ENCODE measurements around the gene NANOS1.

NANOS1 gene

GRCh38 chr10:119061926-119062325 is 32.4 kb downstream of the NANOS1 start:
- DNase-seq: no peak

GRCh38 chr10:119070395-119071165 is 41.1 kb downstream of the NANOS1 start:
- no peak for DNase-seq

- no peak for DNase-seq
Measured at GRCh38 chr10:119073584-119073983, 44.1 kb downstream of the NANOS1 start.

- no peak for DNase-seq
Measured at GRCh38 chr10:119078422-119079179, 49.1 kb downstream of the NANOS1 start.

- DNase-seq: peak; percentile 73 to 83
Measured at GRCh38 chr10:119079599-119080520, 50.3 kb downstream of the NANOS1 start.

- peak; percentile 93 to 96 for DNase-seq
Measured at GRCh38 chr10:119080521-119081259, 51.2 kb downstream of the NANOS1 start, which contains the start of gene EIF3A. Gene EIF3A, minus strand, starts transcription at chr10:119080817. Its CDS starts 141 bp downstream, at chr10:119080676.

All from activated T-cell treated with anti-CD3 and anti-CD28 coated beads, Interleukin-2, amount 50 U/mL, for 48 hours (primary cell).